Transverse colon (tissue), 4 donors: ENCODE results near the gene FKBP5. TPM values are rescaled to one million over a fixed set of nuclear protein-coding genes. Genes with fewer than 3 reads are reported as not detected.

Source experiments
- DNase-seq: peaks from one replicate; pipeline ENCODE4 v3.0.0-alpha.2; 2019
- H3K27ac ChIP-seq, 4 donors: fragments of 200-600 bp; sonication (generic); 2 replicates each; pipeline ENCODE4 v1.5.1; 2016 to 2018; ENCODE audit warnings: inconsistent platforms in 4 of 4
- H3K27me3 ChIP-seq: fragments of 200-600 bp; sonication (generic); 2 replicates; pipeline ENCODE4 v1.5.1; 2017; ENCODE audit warnings: inconsistent platforms
- H3K36me3 ChIP-seq, 4 donors: fragments of 200-600 bp; sonication (generic); 2 replicates each; pipeline ENCODE4 v1.5.1; 2017 to 2019; ENCODE audit warnings: inconsistent platforms in 4 of 4
- H3K4me1 ChIP-seq, 4 donors: fragments of 200-600 bp; sonication (generic); 2 replicates each; pipeline ENCODE4 v1.5.1; 2017 to 2020; ENCODE audit warnings: inconsistent platforms in 4 of 4
- H3K4me3 ChIP-seq, 4 donors: fragments of 200-600 bp; sonication (generic); 1 replicate in 1 of 4; 2 replicates in 3 of 4; pipeline versions ENCODE4 v1.5.1 to v1.6.1; 2017 to 2019; ENCODE audit warnings: inconsistent platforms in 4 of 4
- H3K9me3 ChIP-seq, 2 donors: fragments of 200-600 bp; sonication (generic); 2 replicates each; pipeline ENCODE4 v1.5.1; 2017 to 2019; ENCODE audit warnings: inconsistent platforms in 2 of 2
- EP300 ChIP-seq: sonication (generic); formaldehyde crosslinking; IDR thresholded peaks from one replicate; pipeline ENCODE4 v1.6.1; 2017; ENCODE audit warnings: antibody characterized with exemption, low read depth
- POLR2A ChIP-seq: fragments of 450-650 bp; IDR thresholded peaks from one replicate; pipeline ENCODE4 v1.6.1; 2016; ENCODE audit warnings: antibody characterized with exemption, mild to moderate bottlenecking, moderate library complexity
- POLR2AphosphoS5 ChIP-seq, 3 donors: sonication (generic); formaldehyde crosslinking; IDR thresholded peaks; one replicate each; pipeline ENCODE4 v1.6.1; 2016; ENCODE audit warnings: antibody characterized with exemption in 3 of 3
- WGBS, 2 donors: methylation state at CpG; one replicate each; pipeline ENCODE4 v1.1.5; 2018; ENCODE audit warnings: low coverage in 1 of 2; 5-methylcytosine and 5-hydroxymethylcytosine counted together
- in situ Hi-C, 4 donors: fragments of 200-750 bp; cut with MboI; loops; one replicate each; pipeline versions ENCODE4 v1.15.0 to v1.15.1; 2017; ENCODE audit warnings: low sequenced_read_pairs in 3 of 4, low pct_ligation_motif_present in 1 of 4, low pct_unique_long_range_greater_than_20kb in 1 of 4
- intact Hi-C: fragments of 100-400 bp; cut with DNase I; formaldehyde crosslinking; loops from one replicate; pipeline ENCODE4 v1.15.1; 2023; ENCODE audit warnings: low total_unique reads
- total RNA-seq, 4 donors: library from RNA; depleted of rRNA; stranded (reverse); fragments of >200 nt; gene quantifications; one replicate each; pipeline ENCODE4 v1.1.0, GENCODE V29; 2016
- TF ChIP-seq, protein P1 (sequence below), 5 experiments: fragments of 200-600 bp in 3 of 5; fragments of 450-650 bp in 2 of 5; sonication (generic) in 3 of 5; IDR thresholded peaks; 1 replicate in 2 of 5; 2 replicates in 3 of 5; pipeline ENCODE4 v1.5.1; 2016 to 2017; ENCODE audit warnings: antibody characterized with exemption in 5 of 5, inconsistent platforms in 3 of 5, mild to moderate bottlenecking in 2 of 5, moderate library complexity in 1 of 5

FKBP5 gene
- total RNA-seq, 4 donors from 2014 or later: 82.8 to 299 (median 254) TPM

DNA sequence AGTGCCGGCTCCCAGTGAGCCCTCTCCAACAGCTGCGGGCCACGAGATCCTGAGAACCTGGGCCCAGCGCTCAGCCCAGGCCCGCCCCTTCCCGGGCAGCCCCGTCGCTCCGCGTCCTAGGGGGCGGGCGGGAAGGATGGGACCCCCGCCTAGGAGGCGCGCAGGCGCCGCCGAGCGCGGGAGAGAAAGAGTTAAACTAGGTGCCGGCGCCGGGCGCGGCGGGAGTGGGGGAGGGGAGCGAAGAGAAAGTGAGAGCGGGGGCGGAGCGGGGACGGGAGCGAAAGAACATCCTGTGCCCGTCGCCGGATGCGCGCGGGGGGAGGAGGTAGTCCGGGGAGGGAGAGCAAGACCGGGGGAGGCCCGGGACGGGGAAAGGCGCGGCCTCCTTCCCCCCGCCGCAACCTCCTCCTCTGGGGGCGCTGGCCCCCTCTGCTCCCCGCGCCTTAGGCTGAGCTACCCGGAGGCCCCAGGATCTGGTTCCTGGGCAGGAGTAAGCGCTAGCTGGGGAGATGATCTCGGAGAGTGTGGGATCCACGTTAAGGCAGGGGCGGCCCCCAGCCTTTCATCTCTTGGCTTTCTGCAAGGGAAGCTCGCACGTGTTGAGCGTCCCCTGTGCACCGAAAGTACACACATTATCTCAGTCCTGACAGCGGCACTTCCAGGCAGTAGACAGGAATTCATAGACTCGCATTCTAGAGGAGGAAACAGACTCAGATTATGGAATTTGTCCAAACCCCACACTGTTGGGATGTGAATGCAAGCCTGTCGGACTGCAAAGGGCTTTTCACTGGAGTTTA, 43.2 kb upstream of the FKBP5 start:
- 0 to 1% methylated on average over 8 to 33 of the region's 61 CpGs for WGBS, 2 donors
- TF ChIP-seq POLR2AphosphoS5 (IDR thresholded peaks at IDR 0.05): peak; percentile 73 to 89 (median 82)
- peak; percentile 65 for TF ChIP-seq POLR2A
- TF ChIP-seq, protein P1, sequence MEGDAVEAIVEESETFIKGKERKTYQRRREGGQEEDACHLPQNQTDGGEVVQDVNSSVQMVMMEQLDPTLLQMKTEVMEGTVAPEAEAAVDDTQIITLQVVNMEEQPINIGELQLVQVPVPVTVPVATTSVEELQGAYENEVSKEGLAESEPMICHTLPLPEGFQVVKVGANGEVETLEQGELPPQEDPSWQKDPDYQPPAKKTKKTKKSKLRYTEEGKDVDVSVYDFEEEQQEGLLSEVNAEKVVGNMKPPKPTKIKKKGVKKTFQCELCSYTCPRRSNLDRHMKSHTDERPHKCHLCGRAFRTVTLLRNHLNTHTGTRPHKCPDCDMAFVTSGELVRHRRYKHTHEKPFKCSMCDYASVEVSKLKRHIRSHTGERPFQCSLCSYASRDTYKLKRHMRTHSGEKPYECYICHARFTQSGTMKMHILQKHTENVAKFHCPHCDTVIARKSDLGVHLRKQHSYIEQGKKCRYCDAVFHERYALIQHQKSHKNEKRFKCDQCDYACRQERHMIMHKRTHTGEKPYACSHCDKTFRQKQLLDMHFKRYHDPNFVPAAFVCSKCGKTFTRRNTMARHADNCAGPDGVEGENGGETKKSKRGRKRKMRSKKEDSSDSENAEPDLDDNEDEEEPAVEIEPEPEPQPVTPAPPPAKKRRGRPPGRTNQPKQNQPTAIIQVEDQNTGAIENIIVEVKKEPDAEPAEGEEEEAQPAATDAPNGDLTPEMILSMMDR (IDR thresholded peaks at IDR 0.05): peak in 2 of 5 experiments; percentile 8 to 16
- peak; percentile 99 for TF ChIP-seq EP300
- peak; percentile 99 for DNase-seq
- no peaks in the 10 kb centered on the region for H3K27me3 ChIP-seq
- intact Hi-C loops (loop anchor here (1.0 kb wide), 1 partner anchor 130 kb away; no protein-coding TSS in a partner anchor), in situ Hi-C loops (loop anchor here in 3 of 4 donors (5.0 to 25.0 kb wide), 4 partner anchors 40 to 395 kb away; partner anchors contain the start of gene PPARD (in 1 of the 3))
- no peaks in the 10 kb centered on the region for H3K9me3 ChIP-seq
- peak overlapping the region; percentile 50 to 63 (median 56) for H3K4me3 ChIP-seq
- H3K36me3 ChIP-seq: no peaks in the 10 kb centered on the region
- H3K27ac ChIP-seq: peak overlapping the region; percentile 99 to 100 (median 100)
- H3K4me1 ChIP-seq: peaks cover 57 to 89% (median 78%) of the 10 kb centered on the region in 4 donors

DNA sequence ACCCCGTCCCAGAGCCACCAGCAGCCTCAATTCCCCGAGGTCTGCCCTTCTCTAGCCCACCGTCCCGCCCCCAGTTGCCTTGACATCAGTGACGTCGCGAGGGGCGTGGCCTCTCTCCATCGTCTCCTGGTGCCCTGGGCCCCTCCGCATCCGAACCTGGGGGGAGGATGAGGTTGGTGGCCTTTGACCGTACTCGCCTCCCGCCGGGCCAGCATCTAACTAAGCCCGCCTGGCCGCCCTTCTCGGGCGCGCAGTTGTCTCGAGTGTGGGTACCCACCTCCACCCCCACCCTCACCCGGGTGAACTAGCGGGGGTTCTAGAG, 42.7 kb upstream of the FKBP5 start:
- 1% methylated on average over 17 of the region's 23 CpGs; no CpG with 5 or more reads in 1 of the 2 donors for WGBS, 2 donors
- no peaks in the 10 kb centered on the region for H3K9me3 ChIP-seq
- peak overlapping the region; percentile 50 to 63 (median 56) for H3K4me3 ChIP-seq
- H3K27me3 ChIP-seq: no peaks in the 10 kb centered on the region
- intact Hi-C loops: no loop called here
- TF ChIP-seq POLR2A: peak; percentile 75
- TF ChIP-seq POLR2AphosphoS5 (IDR thresholded peaks at IDR 0.05): peak; percentile 87 to 92 (median 90)
- TF ChIP-seq, protein P1 (IDR thresholded peaks at IDR 0.05): peak in 1 of 5 experiments; percentile 8
- TF ChIP-seq EP300: no peak
- H3K36me3 ChIP-seq: no peaks in the 10 kb centered on the region
- peaks cover 63 to 91% (median 82%) of the 10 kb centered on the region in 4 donors for H3K4me1 ChIP-seq
- peak; percentile 98 for DNase-seq
- in situ Hi-C loops: loop anchor here in 3 of 4 donors (5.0 to 25.0 kb wide), 4 partner anchors 39 to 394 kb away; partner anchors contain the start of gene PPARD (in 1 of the 3)
- H3K27ac ChIP-seq: peak overlapping the region; percentile 99 to 100 (median 100)

DNA sequence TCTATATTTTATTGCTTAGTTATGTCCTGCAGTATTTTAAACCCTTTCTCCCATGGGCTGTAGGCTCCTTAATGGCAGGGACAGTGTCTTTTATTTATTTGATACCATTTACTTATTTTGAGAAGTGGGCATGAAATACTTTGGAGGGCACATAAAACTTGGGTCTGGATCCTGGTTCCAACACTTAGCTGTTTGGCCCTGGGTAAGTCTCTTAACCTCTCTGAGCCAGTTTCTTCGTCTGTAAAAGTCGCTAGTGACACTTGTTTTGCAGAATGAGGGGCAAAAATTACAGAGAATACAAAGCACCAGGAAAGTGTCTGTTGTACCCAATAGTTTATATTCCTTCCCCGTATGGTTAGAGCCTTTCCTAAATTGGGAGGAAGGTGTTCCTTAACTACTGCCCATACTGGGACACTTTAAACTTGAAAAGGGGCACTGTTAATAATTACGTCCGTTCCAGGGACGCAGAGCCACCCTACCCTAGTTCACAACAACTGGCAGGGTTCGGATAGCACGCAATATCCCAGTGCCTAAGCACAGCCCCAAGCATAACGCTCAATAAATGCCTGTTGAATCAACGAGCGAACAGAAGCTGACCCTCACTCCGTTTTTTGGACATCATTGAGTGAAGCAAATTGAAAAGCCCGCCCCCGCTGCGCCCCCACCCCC, 42.2 kb upstream of the FKBP5 start:
- TF ChIP-seq POLR2A (no peak), EP300 (no peak)
- TF ChIP-seq, protein P1 (IDR thresholded peaks at IDR 0.05): no peak
- Histone ChIP-seq H3K9me3 (no peaks in the 10 kb centered on the region), H3K27ac (peak overlapping the region; percentile 99 to 100 (median 100)), H3K27me3 (no peaks in the 10 kb centered on the region), H3K4me3 (peak overlapping the region in 2 of 4 donors; percentile 57 to 63), H3K4me1 (peaks cover 66 to 91% (median 82%) of the 10 kb centered on the region in 4 donors), H3K36me3 (no peaks in the 10 kb centered on the region)
- in situ Hi-C loops (loop anchor here in 3 of 4 donors (5.0 to 25.0 kb wide), 4 partner anchors 39 to 394 kb away; partner anchors contain the start of gene PPARD (in 1 of the 3)), intact Hi-C loops (no loop called here)
- no peak for DNase-seq
- WGBS, 2 donors: 11% methylated on average over 12 of the region's 15 CpGs; no CpG with 5 or more reads in 1 of the 2 donors

GRCh38 chr6:35729722-35730121, 41.0 kb upstream of the FKBP5 start:
- no peaks in the 10 kb centered on the region for H3K27me3 ChIP-seq
- H3K4me1 ChIP-seq: peaks cover 75 to 91% (median 86%) of the 10 kb centered on the region in 4 donors
- H3K9me3 ChIP-seq: no peaks in the 10 kb centered on the region
- H3K36me3 ChIP-seq: no peaks in the 10 kb centered on the region
- WGBS, 2 donors: 27 to 48% methylated on average over 2 of the region's 2 CpGs
- H3K27ac ChIP-seq: peak overlapping the region; percentile 99 to 100 (median 100)
- H3K4me3 ChIP-seq: no peak overlapping the region
- peak; percentile 30 to 90 (median 87) for TF ChIP-seq POLR2AphosphoS5 (IDR thresholded peaks at IDR 0.05)
- peak; percentile 76 for TF ChIP-seq POLR2A
- TF ChIP-seq EP300: peak; percentile 97
- TF ChIP-seq, protein P1 (IDR thresholded peaks at IDR 0.05): peak in 2 of 5 experiments; percentile 32 to 40
- intact Hi-C loops: no loop called here
- in situ Hi-C loops: loop anchor here in 3 of 4 donors (5.0 to 25.0 kb wide), 4 partner anchors 37 to 392 kb away; partner anchors contain the start of gene PPARD (in 1 of the 3)
- DNase-seq: peak; percentile 69
